PFSK-1 (cell line): ENCODE measurements around the gene TTLL5.

Experiments used
- FOXP2 ChIP-seq: optimal IDR thresholded peaks from 2 replicates; pipeline ENCODE3; 2011; ENCODE audit warnings: borderline replicate concordance, control low read depth, inconsistent platforms; ENCODE audit not compliant: insufficient read depth; ENCODE audit errors: extremely low read length, extremely low read depth
- POLR2AphosphoS5 ChIP-seq: IDR thresholded peaks from 2 replicates; pipeline ENCODE4 v1.6.1; 2012; ENCODE audit warnings: low read depth, mild to moderate bottlenecking, control low read depth, low read length, moderate library complexity
- REST ChIP-seq, 2 experiments: IDR thresholded peaks; 2 replicates each; pipeline versions ENCODE4 v1.6.1 to v1.8.0; 2011 to 2012; ENCODE audit warnings: low read depth in 2 of 2, low read length in 2 of 2, control low read depth in 1 of 2, inconsistent platforms in 1 of 2, mild to moderate bottlenecking in 1 of 2, moderate library complexity in 1 of 2; ENCODE audit not compliant: insufficient read depth in 1 of 2
- SIN3A ChIP-seq: IDR thresholded peaks from 2 replicates; pipeline ENCODE4 v1.6.1; 2012; ENCODE audit warnings: mild to moderate bottlenecking, low read length, moderate library complexity, borderline replicate concordance; ENCODE audit not compliant: insufficient read depth
- TAF1 ChIP-seq: IDR thresholded peaks from 2 replicates; pipeline ENCODE4 v1.6.1; 2012; ENCODE audit warnings: low read length, control low read depth, borderline replicate concordance; ENCODE audit not compliant: insufficient read depth

TTLL5 gene

GRCh38 chr14:75636100-75636692 lies 24.9 kb upstream of the TTLL5 start:
- no peak for TF ChIP-seq TAF1
- TF ChIP-seq REST (IDR thresholded peaks at IDR 0.05; ENCODE audit: insufficient read depth in 1 of 2, low read depth in 2 of 2, low read length in 2 of 2) = no peak
- TF ChIP-seq FOXP2 = no peak
- TF ChIP-seq POLR2AphosphoS5 = no peak
- TF ChIP-seq SIN3A = no peak

- TF ChIP-seq REST (IDR thresholded peaks at IDR 0.05; ENCODE audit: insufficient read depth in 1 of 2, low read depth in 2 of 2, low read length in 2 of 2) (no peak), TAF1 (no peak), SIN3A (no peak), FOXP2 (no peak), POLR2AphosphoS5 (no peak)
Measured at GRCh38 chr14:75640876-75641275, 20.2 kb upstream of the TTLL5 start.

- TF ChIP-seq SIN3A (no peak), POLR2AphosphoS5 (no peak), FOXP2 (no peak), TAF1 (no peak), REST (IDR thresholded peaks at IDR 0.05; ENCODE audit: insufficient read depth in 1 of 2, low read depth in 2 of 2, low read length in 2 of 2) (no peak)
Measured at GRCh38 chr14:75643985-75644384, 17.1 kb upstream of the TTLL5 start.

- no peak for TF ChIP-seq REST (IDR thresholded peaks at IDR 0.05; ENCODE audit: insufficient read depth in 1 of 2, low read depth in 2 of 2, low read length in 2 of 2)
- TF ChIP-seq FOXP2 = no peak
- no peak for TF ChIP-seq TAF1
- no peak for TF ChIP-seq SIN3A
Measured at GRCh38 chr14:75645056-75645455, 16.0 kb upstream of the TTLL5 start.

GRCh38 chr14:75646762-75647161 lies 14.3 kb upstream of the TTLL5 start:
- TF ChIP-seq TAF1 (no peak), REST (IDR thresholded peaks at IDR 0.05; ENCODE audit: insufficient read depth in 1 of 2, low read depth in 2 of 2, low read length in 2 of 2) (no peak), FOXP2 (no peak), POLR2AphosphoS5 (no peak), SIN3A (no peak)
